ENCODE data around the gene LSM11.

The LSM11 gene

DNA sequence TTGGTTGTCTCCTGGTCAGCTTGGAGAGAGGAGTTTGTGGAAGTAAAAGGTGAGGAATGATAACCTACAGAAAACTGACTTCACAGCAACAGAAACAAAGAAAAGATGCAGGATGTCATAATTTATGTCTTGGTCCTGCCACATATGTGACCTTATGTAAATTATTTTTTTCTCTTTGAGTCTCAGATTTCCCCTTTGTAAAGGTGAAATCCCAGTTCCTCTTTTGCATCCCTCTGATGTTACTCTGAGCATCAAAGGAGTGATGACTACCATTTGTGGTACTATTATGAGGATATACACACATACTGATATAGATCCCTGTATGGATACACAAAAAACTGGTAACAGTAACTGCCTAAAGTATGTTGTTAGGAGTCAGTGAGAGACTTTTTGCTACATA is 13.7 kb upstream of the LSM11 start (continued):
- TF ChIP-seq TSHZ2 (CRISPR knock-in tag; IDR thresholded peaks at IDR 0.05): no peak
- TF ChIP-seq ESRRG (CRISPR knock-in tag; IDR thresholded peaks at IDR 0.05): no peak
- TF ChIP-seq GLIS3 (CRISPR knock-in tag; IDR thresholded peaks at IDR 0.05): no peak

- TF ChIP-seq ZNF70 (CRISPR knock-in tag; IDR thresholded peaks at IDR 0.05) (no peak), ESRRG (CRISPR knock-in tag; IDR thresholded peaks at IDR 0.05) (no peak), ZNF565 (CRISPR knock-in tag; conservative IDR thresholded peaks at IDR 0.05; ENCODE audit: low read depth) (no peak), ZC3H10 (CRISPR knock-in tag; IDR thresholded peaks at IDR 0.05) (no peak), TOX (CRISPR knock-in tag; IDR thresholded peaks at IDR 0.05; ENCODE audit: borderline replicate concordance) (no peak)
- ATAC-seq: no peak
Measured at GRCh38 chr5:157730900-157731271, 12.6 kb upstream of the LSM11 start.

GRCh38 chr5:157731272-157732129 is 12.0 kb upstream of the LSM11 start, which contains the start of gene THG1L:
THG1L (plus strand) TSS chr5:157731420; CDS start chr5:157731441, 21 bp downstream.
- TF ChIP-seq RARB (CRISPR knock-in tag; IDR thresholded peaks at IDR 0.05): no peak
- TF ChIP-seq OSR1 (CRISPR knock-in tag; IDR thresholded peaks at IDR 0.05): no peak
- TF ChIP-seq PPARA (CRISPR knock-in tag; IDR thresholded peaks at IDR 0.05; ENCODE audit: borderline replicate concordance): no peak
- TF ChIP-seq ZC3H10 (CRISPR knock-in tag; IDR thresholded peaks at IDR 0.05): no peak
- TF ChIP-seq ARNTL (CRISPR knock-in tag; IDR thresholded peaks at IDR 0.05; ENCODE audit: borderline replicate concordance, low read depth): no peak
- TF ChIP-seq CSRNP3 (CRISPR knock-in tag; IDR thresholded peaks at IDR 0.05): peak; percentile 57
- peak; percentile 99 for ATAC-seq

DNA sequence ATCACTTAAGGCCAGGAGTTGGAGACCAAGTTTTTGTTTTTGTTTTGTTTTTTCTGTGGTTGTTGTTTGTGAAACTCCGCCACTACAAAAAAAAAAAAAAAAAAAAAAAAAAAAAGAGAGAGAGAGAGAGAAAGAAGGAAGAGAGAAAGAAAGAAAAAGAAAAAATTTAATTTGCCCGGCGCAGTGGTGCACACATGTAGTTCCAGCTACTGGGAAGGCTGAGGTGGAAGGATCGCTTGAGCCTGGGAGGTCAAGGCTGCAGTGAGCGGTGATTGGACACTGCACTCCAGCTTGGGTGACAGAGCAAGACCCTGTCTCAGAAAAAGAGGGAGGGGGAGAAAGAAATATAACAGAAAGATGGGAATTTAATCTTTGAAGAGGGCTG is 11.4 kb upstream of the LSM11 start:
- ATAC-seq: no peak
- no peak for TF ChIP-seq PATZ1 (CRISPR knock-in tag; IDR thresholded peaks at IDR 0.05; ENCODE audit: borderline replicate concordance)
- TF ChIP-seq, protein P1, sequence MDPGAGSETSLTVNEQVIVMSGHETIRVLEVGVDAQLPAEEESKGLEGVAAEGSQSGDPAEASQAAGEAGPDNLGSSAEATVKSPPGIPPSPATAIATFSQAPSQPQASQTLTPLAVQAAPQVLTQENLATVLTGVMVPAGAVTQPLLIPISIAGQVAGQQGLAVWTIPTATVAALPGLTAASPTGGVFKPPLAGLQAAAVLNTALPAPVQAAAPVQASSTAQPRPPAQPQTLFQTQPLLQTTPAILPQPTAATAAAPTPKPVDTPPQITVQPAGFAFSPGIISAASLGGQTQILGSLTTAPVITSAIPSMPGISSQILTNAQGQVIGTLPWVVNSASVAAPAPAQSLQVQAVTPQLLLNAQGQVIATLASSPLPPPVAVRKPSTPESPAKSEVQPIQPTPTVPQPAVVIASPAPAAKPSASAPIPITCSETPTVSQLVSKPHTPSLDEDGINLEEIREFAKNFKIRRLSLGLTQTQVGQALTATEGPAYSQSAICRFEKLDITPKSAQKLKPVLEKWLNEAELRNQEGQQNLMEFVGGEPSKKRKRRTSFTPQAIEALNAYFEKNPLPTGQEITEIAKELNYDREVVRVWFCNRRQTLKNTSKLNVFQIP (CRISPR knock-in tag; IDR thresholded peaks at IDR 0.05; ENCODE audit: borderline replicate concordance, low read depth): no peak
- TF ChIP-seq ZC3H10 (CRISPR knock-in tag; IDR thresholded peaks at IDR 0.05): no peak
- TF ChIP-seq CSRNP3 (CRISPR knock-in tag; IDR thresholded peaks at IDR 0.05): no peak
- no peak for TF ChIP-seq GLIS3 (CRISPR knock-in tag; IDR thresholded peaks at IDR 0.05)
- no peak for TF ChIP-seq TSHZ2 (CRISPR knock-in tag; IDR thresholded peaks at IDR 0.05)
- TF ChIP-seq ESRRG (CRISPR knock-in tag; IDR thresholded peaks at IDR 0.05): no peak
- TF ChIP-seq SNAI2 (CRISPR knock-in tag; IDR thresholded peaks at IDR 0.05): no peak
- no peak for TF ChIP-seq ZNF8 (CRISPR knock-in tag; IDR thresholded peaks at IDR 0.05)
- TF ChIP-seq CSDC2 (CRISPR knock-in tag; IDR thresholded peaks at IDR 0.05): no peak
- TF ChIP-seq PPARA (CRISPR knock-in tag; IDR thresholded peaks at IDR 0.05; ENCODE audit: borderline replicate concordance): no peak
- TF ChIP-seq TCF4 (CRISPR knock-in tag; IDR thresholded peaks at IDR 0.05; ENCODE audit: borderline replicate concordance): no peak
- no peak for TF ChIP-seq ZNF70 (CRISPR knock-in tag; IDR thresholded peaks at IDR 0.05)
- TF ChIP-seq ZFP3 (CRISPR knock-in tag; IDR thresholded peaks at IDR 0.05): no peak
- no peak for TF ChIP-seq CREB5 (CRISPR knock-in tag; IDR thresholded peaks at IDR 0.05; ENCODE audit: low read depth)
- TF ChIP-seq ARNTL (CRISPR knock-in tag; IDR thresholded peaks at IDR 0.05; ENCODE audit: borderline replicate concordance, low read depth): no peak
- TF ChIP-seq OSR1 (CRISPR knock-in tag; IDR thresholded peaks at IDR 0.05): no peak
- no peak for TF ChIP-seq ZNF565 (CRISPR knock-in tag; conservative IDR thresholded peaks at IDR 0.05; ENCODE audit: low read depth)

Data from SK-N-SH treated with all-trans-retinoic acid at 6 μM for 48 hours (cell line).